ENCODE measurements around the gene ZFP36L1. TPM values are rescaled to one million over a fixed set of nuclear protein-coding genes. Genes with fewer than 3 reads are reported as not detected.

The ZFP36L1 gene
- total and polyA plus RNA-seq, 2 of the 13 experiments (the other 11 are each of a cell fraction or from before 2014, with no cell fraction given), result 7.4 to 10.2 TPM

GRCh38 chr14:68816183-68816942, 23.5 kb upstream of the ZFP36L1 start (continued):
- TF ChIP-seq POGZ (CRISPR knock-in tag; IDR thresholded peaks at IDR 0.05) (peak; percentile 50; the same call in 1 of the 2 replicates), KMT2B (CRISPR knock-in tag; IDR thresholded peaks at IDR 0.05) (0 out of 2 replicates have a peak, but pooled peaks have one; percentile 61), ONECUT2 (CRISPR knock-in tag; IDR thresholded peaks at IDR 0.05) (no peak), ZNF576 (CRISPR knock-in tag; IDR thresholded peaks at IDR 0.05) (no peak), BCL3 (CRISPR knock-in tag; IDR thresholded peaks at IDR 0.05) (0 out of 2 replicates have a peak, but pooled peaks have one; percentile 72), FUBP1 (CRISPR knock-in tag; IDR thresholded peaks at IDR 0.05; ENCODE audit: borderline replicate concordance) (no peak), XRCC5 (optimal IDR thresholded peaks at IDR 0.05; ENCODE audit: low read length) (peak; percentile 58), FOXA1 (IDR thresholded peaks at IDR 0.05) (no peak), FOXA1 (CRISPR knock-in tag; IDR thresholded peaks at IDR 0.05) (no peak), MIXL1 (CRISPR knock-in tag; IDR thresholded peaks at IDR 0.05) (0 out of 2 replicates have a peak, but pooled peaks have one; percentile 27), ZBTB33 (CRISPR knock-in tag; IDR thresholded peaks at IDR 0.05) (peak; percentile 71; the same call in 1 of the 2 replicates), SALL2 (CRISPR knock-in tag; IDR thresholded peaks at IDR 0.05) (no peak; the same call in 1 of the 2 replicates), IRX3 (CRISPR knock-in tag; IDR thresholded peaks at IDR 0.05; ENCODE audit: borderline replicate concordance, low read depth) (peak; percentile 47; the same call in 1 of the 2 replicates), ZBTB20 (CRISPR knock-in tag; IDR thresholded peaks at IDR 0.05; ENCODE audit: borderline replicate concordance, low read depth) (no peak), TMF1 (CRISPR knock-in tag; IDR thresholded peaks at IDR 0.05; ENCODE audit: low read depth) (peak; percentile 88), MTF2 (CRISPR knock-in tag; IDR thresholded peaks at IDR 0.05; ENCODE audit: borderline replicate concordance) (no peak), REXO4 (CRISPR knock-in tag; IDR thresholded peaks at IDR 0.05; ENCODE audit: borderline replicate concordance) (no peak), ZNF235 (CRISPR knock-in tag; IDR thresholded peaks at IDR 0.05; ENCODE audit: borderline replicate concordance) (no peak), ZNF629 (CRISPR knock-in tag; conservative IDR thresholded peaks at IDR 0.05) (no peak), DBP (CRISPR knock-in tag; IDR thresholded peaks at IDR 0.05; ENCODE audit: not compliant biosample characterization) (no peak), GTF3A (CRISPR knock-in tag; conservative IDR thresholded peaks at IDR 0.05) (0 out of 2 replicates have a peak, but pooled peaks have one; percentile 53), SP140L (CRISPR knock-in tag; IDR thresholded peaks at IDR 0.05; ENCODE audit: borderline replicate concordance) (no peak), ATF3 (CRISPR knock-in tag; IDR thresholded peaks at IDR 0.05) (peak; percentile 42; the same call in 1 of the 2 replicates)

Data from HepG2 (cell line).